NCI-H2029 treated with DMSO at 0.1 percent for 48 hours (cell line): ENCODE measurements around the gene GNAI3.
A peak's percentile ranks its signal among the peaks of the same experiment; 100 is the strongest.

Experiments used
- DNase-seq: peaks from one replicate; lab custom pipeline; 2025; lab: John Stamatoyannopoulos, UW

Gene GNAI3

GRCh38 chr1:109546311-109547109 lies 1.9 kb upstream of the GNAI3 start:
- peak; percentile 77 for DNase-seq

- DNase-seq, result no peak
Observed at GRCh38 chr1:109547463-109548320, 723 bp upstream of the GNAI3 start.

- DNase-seq, result no peak
Observed at GRCh38 chr1:109556563-109556962, 8.1 kb downstream of the GNAI3 start.

- DNase-seq, result no peak
Observed at GRCh38 chr1:109557520-109557919, 9.1 kb downstream of the GNAI3 start.

- no peak for DNase-seq
Observed at GRCh38 chr1:109559995-109560394, 11.6 kb downstream of the GNAI3 start.

- DNase-seq, result no peak
Observed at GRCh38 chr1:109564194-109564878, 15.9 kb downstream of the GNAI3 start.

- no peak for DNase-seq
Observed at GRCh38 chr1:109565241-109565640, 16.8 kb downstream of the GNAI3 start.

- no peak for DNase-seq
Observed at GRCh38 chr1:109566982-109567381, 18.6 kb downstream of the GNAI3 start.

- DNase-seq, result no peak
Observed at GRCh38 chr1:109567877-109568672, 19.7 kb downstream of the GNAI3 start.

- DNase-seq, result no peak
Observed at GRCh38 chr1:109569323-109569722, 20.9 kb downstream of the GNAI3 start.

- no peak for DNase-seq
Observed at GRCh38 chr1:109570414-109570813, 22.0 kb downstream of the GNAI3 start.

- DNase-seq, result no peak
Observed at GRCh38 chr1:109573785-109574184, 25.4 kb downstream of the GNAI3 start.

GRCh38 chr1:109578947-109579443 lies 30.6 kb downstream of the GNAI3 start:
- DNase-seq, result no peak

- DNase-seq, result no peak
Observed at GRCh38 chr1:109579491-109579890, 31.1 kb downstream of the GNAI3 start.

- no peak for DNase-seq
Observed at GRCh38 chr1:109582021-109582420, 33.6 kb downstream of the GNAI3 start.

- DNase-seq, result no peak
Observed at GRCh38 chr1:109584766-109585165, 36.4 kb downstream of the GNAI3 start.

GRCh38 chr1:109586055-109586454 lies 37.6 kb downstream of the GNAI3 start:
- DNase-seq, result no peak

GRCh38 chr1:109589177-109589576 lies 40.8 kb downstream of the GNAI3 start:
- DNase-seq, result no peak

- no peak for DNase-seq
Observed at GRCh38 chr1:109589679-109590078, 41.3 kb downstream of the GNAI3 start.

- DNase-seq, result no peak
Observed at GRCh38 chr1:109592916-109593315, 44.5 kb downstream of the GNAI3 start.

GRCh38 chr1:109595531-109595930 lies 47.1 kb downstream of the GNAI3 start:
- no peak for DNase-seq

GRCh38 chr1:109598156-109598555 lies 49.7 kb downstream of the GNAI3 start:
- no peak for DNase-seq
